Activated T-cell treated with anti-CD3 and anti-CD28 coated beads for 24 hours (primary cell): ENCODE measurements around the gene FAM184A.

ENCODE experiments used
- DNase-seq: peaks from one replicate; pipeline ENCODE4 v3.0.0-alpha.2; 2020; ENCODE audit warnings: low read depth

Gene FAM184A

GRCh38 chr6:119060255-119060907, 18.1 kb downstream of the FAM184A start:
- DNase-seq: no peak

GRCh38 chr6:119055069-119055468, 23.4 kb downstream of the FAM184A start:
- no peak for DNase-seq

GRCh38 chr6:119052987-119053386, 25.5 kb downstream of the FAM184A start:
- DNase-seq: no peak

GRCh38 chr6:119052292-119052889, 26.1 kb downstream of the FAM184A start:
- DNase-seq: no peak

GRCh38 chr6:119044255-119044654, 34.2 kb downstream of the FAM184A start:
- no peak for DNase-seq

- no peak for DNase-seq
Observed at GRCh38 chr6:119043783-119044182, 34.7 kb downstream of the FAM184A start.

- no peak for DNase-seq
Observed at GRCh38 chr6:119043265-119043664, 35.2 kb downstream of the FAM184A start.

GRCh38 chr6:119040636-119041035, 37.8 kb downstream of the FAM184A start:
- no peak for DNase-seq

- DNase-seq: no peak
Observed at GRCh38 chr6:119040229-119040628, 38.2 kb downstream of the FAM184A start.

- no peak for DNase-seq
Observed at GRCh38 chr6:119037941-119038623, 40.4 kb downstream of the FAM184A start.

GRCh38 chr6:119037264-119037663, 41.2 kb downstream of the FAM184A start:
- no peak for DNase-seq

- DNase-seq: no peak
Observed at GRCh38 chr6:119036081-119036480, 42.4 kb downstream of the FAM184A start.

- no peak for DNase-seq
Observed at GRCh38 chr6:119035459-119035858, 43.0 kb downstream of the FAM184A start.

GRCh38 chr6:119034827-119035458, 43.5 kb downstream of the FAM184A start:
- DNase-seq: no peak

- DNase-seq: no peak
Observed at GRCh38 chr6:119032428-119032827, 46.0 kb downstream of the FAM184A start.

- DNase-seq: no peak
Observed at GRCh38 chr6:119030759-119031158, 47.7 kb downstream of the FAM184A start.

- no peak for DNase-seq
Observed at GRCh38 chr6:119028091-119028490, 50.4 kb downstream of the FAM184A start.

- DNase-seq: no peak
Observed at GRCh38 chr6:119027465-119027864, 51.0 kb downstream of the FAM184A start.

GRCh38 chr6:119026822-119027221, 51.6 kb downstream of the FAM184A start:
- DNase-seq: no peak

GRCh38 chr6:119025793-119026192, 52.7 kb downstream of the FAM184A start:
- no peak for DNase-seq

GRCh38 chr6:119024111-119024510, 54.4 kb downstream of the FAM184A start:
- no peak for DNase-seq

GRCh38 chr6:119022796-119023195, 55.7 kb downstream of the FAM184A start:
- no peak for DNase-seq
